Activated CD4-positive, CD25-positive, alpha-beta regulatory T cell (primary cell): ENCODE results near the gene KCMF1.

Source experiments
- DNase-seq, 4 experiments: peaks; one replicate each; lab custom pipeline; 2025; lab: John Stamatoyannopoulos, UW

The KCMF1 gene

GRCh38 chr2:84956334-84957297 is 14.3 kb upstream of the KCMF1 start:
- DNase-seq: no peak

GRCh38 chr2:84957771-84958134 is 13.2 kb upstream of the KCMF1 start:
- no peak for DNase-seq

- DNase-seq: no peak
Measured at GRCh38 chr2:84958135-84959059, 12.6 kb upstream of the KCMF1 start.

GRCh38 chr2:84959095-84959565 is 11.8 kb upstream of the KCMF1 start:
- DNase-seq: no peak

GRCh38 chr2:84959566-84960506 is 11.1 kb upstream of the KCMF1 start:
- no peak for DNase-seq

- DNase-seq: no peak
Measured at GRCh38 chr2:84962917-84963316, 8.0 kb upstream of the KCMF1 start.

- no peak for DNase-seq
Measured at GRCh38 chr2:84963323-84963691, 7.7 kb upstream of the KCMF1 start.

- no peak for DNase-seq
Measured at GRCh38 chr2:84963692-84964405, 7.1 kb upstream of the KCMF1 start.

- DNase-seq: no peak
Measured at GRCh38 chr2:84964406-84965191, 6.4 kb upstream of the KCMF1 start.

- no peak for DNase-seq
Measured at GRCh38 chr2:84965192-84965516, 5.8 kb upstream of the KCMF1 start.

- DNase-seq: no peak
Measured at GRCh38 chr2:84965827-84966226, 5.1 kb upstream of the KCMF1 start.

- no peak for DNase-seq
Measured at GRCh38 chr2:84966731-84967130, 4.2 kb upstream of the KCMF1 start.

- no peak for DNase-seq
Measured at GRCh38 chr2:84969511-84970209, 1.3 kb upstream of the KCMF1 start.

- peak in 3 of 4 experiments; percentile 31 to 32 (median 32) for DNase-seq
Measured at GRCh38 chr2:84970210-84970867, 622 bp upstream of the KCMF1 start.

GRCh38 chr2:84971510-84972206 is 697 bp downstream of the KCMF1 start:
- DNase-seq: peak; percentile 33 to 56 (median 45)

GRCh38 chr2:84972207-84972783 is 1.3 kb downstream of the KCMF1 start:
- no peak for DNase-seq

GRCh38 chr2:84972932-84973331 is 2.0 kb downstream of the KCMF1 start:
- no peak for DNase-seq
